OCI-LY7 (cell line): ENCODE measurements around the gene POLR1A. TPM values are rescaled to one million over a fixed set of nuclear protein-coding genes. Genes with fewer than 3 reads are reported as not detected.

Experiments used
- BruUV-seq: library from RNA; stranded (reverse); fragments of 400-500 nt; replicated peaks from 2 replicates; lab custom pipeline; 2021; lab: Mats Ljungman, UMichigan
- CTCF ChIA-PET: fragments of 300-600 bp; sonication (Branson Sonifier 250); formaldehyde crosslinking; loops from one replicate; lab custom pipeline; 2022; ENCODE audit warnings: antibody characterized with exemption; ENCODE audit not compliant: unreplicated experiment; lab: Charles Lee
- POLR2A ChIA-PET: fragments of 300-600 bp; sonication (Branson Sonifier 250); formaldehyde crosslinking; loops from one replicate; lab custom pipeline; 2022; ENCODE audit warnings: antibody characterized with exemption; lab: Charles Lee
- DNase-seq: peaks from one replicate; pipeline ENCODE4 v3.0.0-alpha.2; 2015; ENCODE audit warnings: low spot score
- H2AFZ ChIP-seq: fragments of 200-600 bp; sonication (generic), shearing (Covaris generic); 2 replicates; pipeline ENCODE4 v1.6.1; 2014; ENCODE audit warnings: mild to moderate bottlenecking, antibody characterized with exemption, low read length, moderate library complexity
- H3K27ac ChIP-seq: fragments of 200-600 bp; sonication (generic); 2 replicates; pipeline ENCODE4 v1.5.1; 2014; ENCODE audit warnings: mixed run types, low read depth, mild to moderate bottlenecking, moderate library complexity, low read length, inconsistent platforms; ENCODE audit not compliant: poor library complexity, severe bottlenecking
- H3K36me3 ChIP-seq: fragments of 200-600 bp; sonication (generic); 2 replicates; pipeline ENCODE4 v1.6.1; 2014; ENCODE audit warnings: mild to moderate bottlenecking, antibody characterized with exemption, low read length, moderate library complexity, mixed read lengths; ENCODE audit not compliant: insufficient read depth
- H3K4me1 ChIP-seq: fragments of 200-600 bp; sonication (generic); 2 replicates; pipeline ENCODE4 v1.5.1; 2014; ENCODE audit warnings: mild to moderate bottlenecking, low read length; ENCODE audit not compliant: insufficient read depth, poor library complexity, severe bottlenecking
- H3K4me2 ChIP-seq: fragments of 200-600 bp; sonication (generic); 2 replicates; pipeline ENCODE4 v1.6.1; 2014; ENCODE audit warnings: mild to moderate bottlenecking, low read length
- H3K4me3 ChIP-seq: fragments of 200-600 bp; sonication (generic); 2 replicates; pipeline ENCODE4 v1.5.1; 2014; ENCODE audit warnings: mild to moderate bottlenecking, low read depth, low read length; ENCODE audit not compliant: poor library complexity, severe bottlenecking
- H3K79me2 ChIP-seq: fragments of 200-600 bp; sonication (generic); 2 replicates; pipeline ENCODE4 v1.6.1; 2016; ENCODE audit warnings: low read depth, mild to moderate bottlenecking, low read length, moderate library complexity, mixed read lengths; ENCODE audit not compliant: insufficient read depth
- H3K9me2 ChIP-seq: fragments of 200-600 bp; sonication (generic); 2 replicates; pipeline ENCODE4 v1.6.1; 2016; ENCODE audit warnings: mild to moderate bottlenecking, low read length, mixed read lengths; ENCODE audit not compliant: insufficient read depth
- H3K9me3 ChIP-seq: fragments of 200-600 bp; sonication (generic); 2 replicates; pipeline ENCODE4 v1.6.1; 2014; ENCODE audit warnings: mild to moderate bottlenecking, mixed run types, low read length, mixed read lengths
- H4K20me1 ChIP-seq: fragments of 200-600 bp; sonication (generic); 2 replicates; pipeline ENCODE4 v1.6.1; 2014; ENCODE audit warnings: mild to moderate bottlenecking, antibody characterized with exemption, low read length, moderate library complexity, mixed read lengths; ENCODE audit not compliant: insufficient read depth
- CTCF ChIP-seq: fragments of 200-600 bp; sonication (generic); conservative IDR thresholded peaks from 2 replicates; pipeline ENCODE4 v1.5.1; 2014; ENCODE audit warnings: mild to moderate bottlenecking, antibody characterized with exemption, low read length, moderate library complexity, mixed read lengths
- EZH2phosphoT487 ChIP-seq: fragments of 200-600 bp; sonication (generic); IDR thresholded peaks from 2 replicates; pipeline ENCODE4 v1.6.1; 2018; ENCODE audit warnings: low read depth, borderline replicate concordance, mild to moderate bottlenecking, mixed run types, antibody characterized with exemption, low read length, moderate library complexity, mixed read lengths
- intact Hi-C: fragments of 100-400 bp; cut with micrococcal nuclease; formaldehyde crosslinking; loops from one replicate; pipeline ENCODE4 v1.10.0; 2022; ENCODE audit not compliant: unreplicated experiment
- total RNA-seq, 2 experiments: library from RNA; depleted of rRNA in 1 of 2; stranded (reverse); fragments of >200 nt in 1 of 2; shearing (Covaris generic) in 1 of 2; gene quantifications; 2 replicates each; pipeline ENCODE4 v1.2.3, GENCODE V29; 2014 to 2022

The POLR1A gene
- total RNA-seq, 2 experiments from 2014 or later: 17.5 to 53.3 TPM

DNA sequence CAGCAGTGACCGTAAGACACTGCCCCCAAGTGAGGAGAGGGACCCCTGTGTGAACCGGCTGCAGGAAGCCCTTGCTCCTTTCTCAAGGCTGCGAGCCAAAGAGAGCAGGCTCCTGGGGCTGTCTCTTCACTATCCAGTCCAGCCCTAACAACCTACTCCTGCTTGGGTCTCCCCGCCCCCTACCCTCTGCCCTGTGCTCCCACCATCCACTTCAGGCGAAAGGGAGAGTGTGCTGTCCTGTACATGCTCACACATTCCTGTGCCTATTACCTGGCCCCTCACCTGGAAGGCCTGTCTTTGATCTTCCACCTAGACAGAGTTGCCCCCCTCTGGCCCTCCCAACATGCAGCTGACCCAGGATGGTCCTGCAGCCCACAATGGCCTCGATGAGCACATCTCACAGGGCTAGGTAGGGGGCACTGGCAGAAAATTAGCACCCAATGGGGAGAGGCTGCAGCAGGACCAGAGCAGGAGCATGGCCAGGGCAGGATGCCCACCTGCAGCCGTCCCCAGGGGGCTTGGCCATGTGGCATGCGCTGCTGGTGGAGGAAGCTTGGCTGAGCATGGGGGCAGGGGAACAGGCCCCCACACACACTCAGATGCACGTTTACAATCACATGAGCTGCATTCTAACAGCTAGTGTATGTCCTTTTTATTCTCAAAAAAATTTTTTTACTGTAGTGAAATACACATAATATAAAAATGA lies 93.5 kb downstream of the POLR1A start:
- H3K9me2 ChIP-seq: no peaks in the 10 kb centered on the region
- H3K36me3 ChIP-seq: no peaks in the 10 kb centered on the region; the same call in 1 of the 2 replicates
- no TSS peak for BruUV-seq
- H3K4me2 ChIP-seq: no peak overlapping the region
- H3K79me2 ChIP-seq: no peaks in the 10 kb centered on the region
- H3K9me3 ChIP-seq: peaks cover 16% of the 10 kb centered on the region; the same call in 1 of the 2 replicates
- TF ChIP-seq EZH2phosphoT487 (no peak), CTCF (no peak)
- H4K20me1 ChIP-seq: no peaks in the 10 kb centered on the region
- peaks cover 4% of the 10 kb centered on the region for H3K4me1 ChIP-seq
- ChIA-PET CTCF (no interaction called here), POLR2A (interaction anchor here (1.7 kb wide), 1 partner anchor 10 kb away, joined by 4 read pairs; no protein-coding TSS in a partner anchor)
- intact Hi-C loops: no loop called here
- no peak overlapping the region for H2AFZ ChIP-seq
- no peak overlapping the region for H3K27ac ChIP-seq
- H3K4me3 ChIP-seq: no peak overlapping the region
- DNase-seq: no peak

GRCh38 chr2:86011449-86011941 lies 94.2 kb downstream of the POLR1A start:
- Histone ChIP-seq H3K4me3 (no peak overlapping the region), H4K20me1 (no peaks in the 10 kb centered on the region), H3K36me3 (no peaks in the 10 kb centered on the region; the same call in 1 of the 2 replicates), H3K27ac (no peak overlapping the region), H3K79me2 (no peaks in the 10 kb centered on the region), H3K9me3 (peaks cover 23% of the 10 kb centered on the region; the same call in 1 of the 2 replicates), H3K4me2 (no peak overlapping the region), H3K9me2 (no peaks in the 10 kb centered on the region), H2AFZ (no peak overlapping the region), H3K4me1 (no peaks in the 10 kb centered on the region)
- BruUV-seq: no TSS peak
- intact Hi-C loops: no loop called here
- no peak for DNase-seq
- POLR2A ChIA-PET: no interaction called here
- CTCF ChIA-PET: no interaction called here
- no peak for TF ChIP-seq EZH2phosphoT487

GRCh38 chr2:86010083-86010482 lies 95.6 kb downstream of the POLR1A start:
- Histone ChIP-seq H3K4me1 (no peaks in the 10 kb centered on the region), H3K4me2 (no peak overlapping the region), H3K36me3 (no peaks in the 10 kb centered on the region; the same call in 1 of the 2 replicates), H3K9me2 (no peaks in the 10 kb centered on the region), H3K27ac (no peak overlapping the region), H3K9me3 (peaks cover 32% of the 10 kb centered on the region; the same call in 1 of the 2 replicates), H4K20me1 (no peaks in the 10 kb centered on the region), H3K79me2 (no peaks in the 10 kb centered on the region), H3K4me3 (no peak overlapping the region), H2AFZ (no peak overlapping the region)
- intact Hi-C loops: no loop called here
- TF ChIP-seq CTCF (no peak), EZH2phosphoT487 (no peak)
- DNase-seq: no peak
- ChIA-PET CTCF (no interaction called here), POLR2A (interaction anchor here (0.7 kb wide), 1 partner anchor 98 kb away, joined by 3 read pairs; no protein-coding TSS in a partner anchor)
- BruUV-seq: no TSS peak
